ENCODE data around the gene CD86.
A peak's percentile ranks its signal among the peaks of the same experiment; 100 is the strongest.
"Not testable (repeated sequence)": the region's sequence is repeated elsewhere in the genome, so short reads cannot be mapped to it uniquely, and the experiment has no call there.

CD86 gene

GRCh38 chr3:122031123-122031468, 24.1 kb upstream of the CD86 start:
- ATAC-seq = no peak
- peaks cover 44% of the 10 kb centered on the region for H3K4me1 Mint-ChIP-seq
- peak overlapping the region; percentile 14 for H3K4me3 Mint-ChIP-seq
- H3K36me3 Mint-ChIP-seq = peaks cover 31% of the 10 kb centered on the region
- H3K27me3 Mint-ChIP-seq = no peaks in the 10 kb centered on the region
- peak overlapping the region; percentile 87 for H3K27ac Mint-ChIP-seq
- H3K9me3 Mint-ChIP-seq = peaks cover 13% of the 10 kb centered on the region

DNA sequence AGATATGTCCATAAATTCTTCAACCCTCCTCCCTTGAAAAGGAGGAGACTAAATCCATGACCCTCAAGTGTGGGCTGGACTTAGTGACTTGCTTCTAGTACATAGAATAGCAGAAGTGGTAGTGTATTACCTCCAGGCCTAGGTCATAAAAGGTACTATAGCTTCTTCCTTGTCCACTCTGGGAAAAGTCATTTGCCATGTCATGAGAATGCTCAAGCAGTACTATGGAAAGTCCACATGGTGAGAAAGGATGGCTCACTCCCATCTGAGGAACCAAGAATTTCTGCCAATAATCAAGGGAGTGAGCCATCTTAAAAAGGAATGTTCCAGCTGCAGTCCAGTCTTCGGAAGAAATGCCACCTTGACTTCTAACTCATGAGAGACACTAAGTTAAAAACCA, 22.6 kb upstream of the CD86 start:
- H3K4me3 Mint-ChIP-seq = no peak overlapping the region
- no peaks in the 10 kb centered on the region for H3K27me3 Mint-ChIP-seq
- peaks cover 18% of the 10 kb centered on the region for H3K9me3 Mint-ChIP-seq
- no peak for ATAC-seq
- H3K4me1 Mint-ChIP-seq = peaks cover 44% of the 10 kb centered on the region
- peaks cover 42% of the 10 kb centered on the region for H3K36me3 Mint-ChIP-seq
- no peak overlapping the region for H3K27ac Mint-ChIP-seq

DNA sequence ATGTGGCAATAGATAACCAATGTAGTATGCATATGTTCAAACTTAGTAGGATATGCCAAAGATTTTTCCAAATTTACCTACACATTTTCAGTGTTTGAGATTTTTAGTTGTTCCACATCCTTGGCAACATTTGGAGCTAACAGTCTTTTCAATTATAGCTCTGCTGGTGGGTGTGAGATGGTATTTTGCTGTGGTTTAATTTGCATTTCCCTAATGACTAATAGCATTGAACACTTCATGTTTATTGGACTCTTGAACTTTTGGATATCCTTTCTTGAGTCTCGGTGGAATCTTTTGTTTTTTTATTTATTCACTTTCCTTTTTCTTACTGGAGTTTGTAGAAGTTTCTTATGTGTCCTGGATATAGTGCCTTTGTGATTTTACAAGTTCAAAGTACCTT, 22.1 kb upstream of the CD86 start:
- Mint-ChIP-seq H3K4me3 (no peak overlapping the region), H3K9me3 (peaks cover 23% of the 10 kb centered on the region), H3K27ac (no peak overlapping the region), H3K36me3 (peaks cover 46% of the 10 kb centered on the region), H3K27me3 (no peaks in the 10 kb centered on the region), H3K4me1 (peaks cover 44% of the 10 kb centered on the region)
- no peak for ATAC-seq

- not testable (repeated sequence) for H3K4me3 Mint-ChIP-seq, H3K27ac Mint-ChIP-seq, H3K4me1 Mint-ChIP-seq, H3K9me3 Mint-ChIP-seq, ATAC-seq, H3K27me3 Mint-ChIP-seq
- peaks cover 27% of the 10 kb centered on the region for H3K36me3 Mint-ChIP-seq
These were observed 7.9 kb upstream of the CD86 start for GRCh38 chr3:122047296-122047695.

- not testable (repeated sequence) for H3K4me1 Mint-ChIP-seq, H3K9me3 Mint-ChIP-seq
- H3K36me3 Mint-ChIP-seq = peaks cover 27% of the 10 kb centered on the region
These were observed 7.4 kb upstream of the CD86 start for GRCh38 chr3:122047773-122048172.

DNA sequence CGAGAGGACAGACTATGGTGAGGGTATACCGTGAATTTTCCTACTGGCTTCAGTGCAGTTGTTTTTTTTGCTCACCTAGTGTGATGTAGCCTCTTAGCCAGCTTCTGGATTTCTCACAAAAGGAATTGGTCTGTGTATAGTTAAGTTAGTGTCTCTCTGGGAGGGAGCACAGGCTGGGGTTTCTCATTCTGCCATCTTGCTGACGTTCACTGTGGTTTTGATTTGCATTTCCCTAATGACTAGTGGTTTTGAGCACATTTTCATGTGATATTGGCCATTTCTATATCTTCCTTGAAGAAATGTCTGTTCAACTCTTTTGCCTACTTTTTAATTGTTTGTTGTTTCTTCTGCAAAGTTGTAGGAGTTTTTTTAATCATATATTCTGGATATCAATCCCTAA, 2.2 kb upstream of the CD86 start:
- no peaks in the 10 kb centered on the region for H3K9me3 Mint-ChIP-seq
- H3K4me1 Mint-ChIP-seq = peaks cover 36% of the 10 kb centered on the region
- H3K4me3 Mint-ChIP-seq = peak overlapping the region; percentile 29
- peak overlapping the region; percentile 79 for H3K27ac Mint-ChIP-seq
- H3K36me3 Mint-ChIP-seq = peaks cover 32% of the 10 kb centered on the region
- peak; percentile 88 for ATAC-seq
- no peaks in the 10 kb centered on the region for H3K27me3 Mint-ChIP-seq

More at GRCh38 chr3:122047773-122048172, 7.4 kb upstream of the CD86 start:
- not testable (repeated sequence) for ATAC-seq, H3K4me3 Mint-ChIP-seq, H3K27me3 Mint-ChIP-seq, H3K27ac Mint-ChIP-seq

GRCh38 chr3:122057671-122058070, 2.5 kb downstream of the CD86 start:
- no peak overlapping the region for H3K27ac Mint-ChIP-seq
- no peaks in the 10 kb centered on the region for H3K27me3 Mint-ChIP-seq
- H3K4me3 Mint-ChIP-seq = peak overlapping the region; percentile 45
- peaks cover 18% of the 10 kb centered on the region for H3K36me3 Mint-ChIP-seq
- H3K9me3 Mint-ChIP-seq = no peaks in the 10 kb centered on the region
- peaks cover 56% of the 10 kb centered on the region for H3K4me1 Mint-ChIP-seq
- ATAC-seq = no peak

- H3K27me3 Mint-ChIP-seq = no peaks in the 10 kb centered on the region
- peaks cover 49% of the 10 kb centered on the region for H3K4me1 Mint-ChIP-seq
- no peak overlapping the region for H3K27ac Mint-ChIP-seq
- peaks cover 18% of the 10 kb centered on the region for H3K36me3 Mint-ChIP-seq
- no peak for ATAC-seq
- H3K4me3 Mint-ChIP-seq = no peak overlapping the region
- H3K9me3 Mint-ChIP-seq = no peaks in the 10 kb centered on the region
These were observed 3.1 kb downstream of the CD86 start for GRCh38 chr3:122058294-122058693.

- Mint-ChIP-seq H3K27me3 (no peaks in the 10 kb centered on the region), H3K4me3 (no peak overlapping the region), H3K4me1 (peaks cover 53% of the 10 kb centered on the region), H3K9me3 (no peaks in the 10 kb centered on the region), H3K27ac (no peak overlapping the region), H3K36me3 (peaks cover 18% of the 10 kb centered on the region)
- ATAC-seq = peak; percentile 38
These were observed 5.0 kb downstream of the CD86 start for GRCh38 chr3:122060040-122060698.

- Mint-ChIP-seq H3K4me3 (no peak overlapping the region), H3K27me3 (no peaks in the 10 kb centered on the region), H3K27ac (peak overlapping the region; percentile 5), H3K9me3 (no peaks in the 10 kb centered on the region), H3K36me3 (peaks cover 4% of the 10 kb centered on the region), H3K4me1 (peaks cover 58% of the 10 kb centered on the region)
- peak; percentile 70 for ATAC-seq
These were observed 8.7 kb downstream of the CD86 start for GRCh38 chr3:122063908-122064307.

DNA sequence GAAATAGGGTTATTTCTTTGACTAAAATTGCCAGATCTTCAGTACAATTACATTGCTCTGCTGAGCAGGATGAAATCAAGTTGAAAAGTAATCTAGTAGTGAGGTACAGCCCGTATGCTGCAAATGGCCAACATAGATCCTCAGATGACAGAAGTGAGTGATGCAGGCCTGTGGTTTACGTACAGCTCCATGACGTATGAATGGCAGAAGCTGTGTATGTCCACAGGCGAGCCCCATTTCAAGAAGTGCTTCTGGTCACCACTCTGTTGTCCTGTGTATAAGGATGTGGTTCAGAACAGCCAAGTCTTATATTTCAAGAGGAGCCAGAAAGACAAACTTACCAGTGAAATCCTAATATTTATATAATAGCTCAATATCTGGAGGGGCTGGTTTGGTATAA, 9.2 kb downstream of the CD86 start:
- Mint-ChIP-seq H3K36me3 (peaks cover under 1% of the 10 kb centered on the region), H3K9me3 (no peaks in the 10 kb centered on the region), H3K27me3 (no peaks in the 10 kb centered on the region), H3K27ac (peak overlapping the region; percentile 5), H3K4me1 (peaks cover 55% of the 10 kb centered on the region), H3K4me3 (no peak overlapping the region)
- no peak for ATAC-seq

- Mint-ChIP-seq H3K4me1 (peaks cover 59% of the 10 kb centered on the region), H3K4me3 (peak overlapping the region; percentile 35), H3K27ac (peak overlapping the region; percentile 64), H3K9me3 (no peaks in the 10 kb centered on the region), H3K36me3 (peaks cover 5% of the 10 kb centered on the region), H3K27me3 (no peaks in the 10 kb centered on the region)
- no peak for ATAC-seq
These were observed 11.4 kb downstream of the CD86 start for GRCh38 chr3:122066331-122067213.

DNA sequence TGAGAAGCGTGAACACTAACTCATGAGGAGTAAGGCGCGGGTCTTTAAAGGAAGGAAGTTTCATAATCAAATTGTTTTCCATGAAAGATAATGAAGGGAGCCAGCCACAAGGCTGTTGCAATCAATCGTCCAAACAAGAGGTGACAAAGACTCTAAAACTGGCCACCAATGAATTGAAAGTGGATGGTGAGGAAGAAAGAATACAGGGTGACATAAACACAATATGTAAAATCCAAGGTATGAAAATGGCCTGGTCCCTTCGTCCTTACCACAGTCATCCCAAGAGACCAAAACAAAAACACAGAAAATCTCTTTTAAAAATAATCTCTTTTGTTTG, 12.0 kb downstream of the CD86 start:
- H3K4me3 Mint-ChIP-seq = peak overlapping the region; percentile 35
- peak overlapping the region; percentile 64 for H3K27ac Mint-ChIP-seq
- peaks cover 59% of the 10 kb centered on the region for H3K4me1 Mint-ChIP-seq
- H3K36me3 Mint-ChIP-seq = peaks cover 5% of the 10 kb centered on the region
- no peaks in the 10 kb centered on the region for H3K9me3 Mint-ChIP-seq
- H3K27me3 Mint-ChIP-seq = no peaks in the 10 kb centered on the region
- peak; percentile 81 for ATAC-seq

DNA sequence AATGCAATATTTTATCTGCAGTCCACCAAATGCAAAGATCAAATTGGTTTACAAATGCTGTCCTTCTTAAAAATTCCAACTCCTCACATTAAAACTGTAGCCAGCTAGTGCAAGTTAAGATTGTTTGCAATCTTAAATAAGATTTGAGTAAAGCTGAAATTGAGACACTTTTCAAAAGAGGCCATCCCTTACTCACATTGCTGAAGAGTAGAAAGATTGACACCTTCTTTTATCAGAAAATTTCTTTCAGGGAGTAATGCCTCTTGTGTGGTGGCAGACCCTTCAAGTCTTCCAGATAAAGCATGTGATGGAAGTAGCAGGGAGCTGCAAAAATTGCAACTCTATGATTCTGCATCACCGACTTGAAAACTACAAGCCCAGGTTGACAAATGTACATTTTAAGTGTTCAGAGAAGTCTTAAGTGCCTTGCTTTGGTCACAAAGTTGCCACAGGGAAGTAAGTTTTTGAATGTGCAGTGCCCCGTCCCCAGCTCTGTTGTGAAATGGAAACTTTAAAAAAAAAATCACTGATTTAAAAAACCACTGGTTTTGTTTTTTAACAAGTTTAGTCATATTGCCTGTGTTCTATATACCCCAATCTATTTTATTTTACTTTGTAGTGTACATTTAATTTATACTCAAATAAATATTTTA, 12.6 kb downstream of the CD86 start:
- H3K9me3 Mint-ChIP-seq = no peaks in the 10 kb centered on the region
- no peak overlapping the region for H3K4me3 Mint-ChIP-seq
- peaks cover 59% of the 10 kb centered on the region for H3K4me1 Mint-ChIP-seq
- peak overlapping the region; percentile 45 for H3K27ac Mint-ChIP-seq
- H3K27me3 Mint-ChIP-seq = no peaks in the 10 kb centered on the region
- ATAC-seq = peak; percentile 76
- peaks cover 5% of the 10 kb centered on the region for H3K36me3 Mint-ChIP-seq

- peak overlapping the region; percentile 70 for H3K4me3 Mint-ChIP-seq
- H3K9me3 Mint-ChIP-seq = no peaks in the 10 kb centered on the region
- H3K27me3 Mint-ChIP-seq = no peaks in the 10 kb centered on the region
- peak overlapping the region; percentile 90 for H3K27ac Mint-ChIP-seq
- peaks cover 75% of the 10 kb centered on the region for H3K4me1 Mint-ChIP-seq
- peak; percentile 65 for ATAC-seq
- H3K36me3 Mint-ChIP-seq = peaks cover under 1% of the 10 kb centered on the region
These were observed 19.6 kb downstream of the CD86 start for GRCh38 chr3:122074621-122075265.

Data from stimulated activated memory B cell treated with anti-CD40 and anti-IgM and Interleukin-4, amounts not matched to agents 10 μg/mL and 1 μg/mL and 100 μg/mL, for 72 hours (primary cell).